ENCODE measurements around the gene NAGPA.

Gene NAGPA

DNA sequence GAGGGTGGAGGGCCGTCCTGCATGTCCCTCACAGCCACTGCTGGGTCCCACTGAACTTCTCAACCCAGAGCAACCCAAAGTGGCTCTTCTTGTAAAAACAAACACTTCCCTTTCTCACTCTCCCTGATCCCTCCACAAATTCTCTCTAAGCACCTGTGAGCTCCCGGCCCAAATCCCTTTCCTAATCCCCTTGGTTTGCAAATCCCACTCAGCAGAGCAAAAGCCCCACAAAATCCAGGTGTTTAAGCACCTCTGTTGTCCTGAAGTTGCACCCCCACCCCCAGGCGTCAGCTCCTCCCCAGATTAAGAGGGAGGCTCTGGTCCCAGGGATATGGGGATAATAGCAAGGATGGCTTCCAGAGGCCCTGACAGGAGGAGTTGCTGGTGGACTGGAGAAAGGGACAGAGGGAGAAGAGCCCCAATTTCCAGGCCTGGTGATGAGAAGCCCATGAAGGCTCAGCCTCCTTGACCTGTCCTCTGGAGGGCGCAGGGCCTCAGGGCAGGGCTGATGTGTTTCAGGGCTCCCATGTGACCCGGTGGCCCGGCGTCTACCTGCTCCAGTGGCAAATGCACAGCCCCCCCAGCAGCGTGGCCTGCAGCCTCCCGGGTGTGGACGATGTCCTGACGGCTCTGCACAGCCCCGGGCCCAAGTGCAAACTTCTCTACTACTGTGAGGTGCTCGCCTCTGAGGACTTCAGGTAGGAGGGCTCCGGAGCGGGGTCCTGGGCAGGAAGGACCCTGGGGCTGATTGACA is 23.0 kb downstream of the NAGPA start:
- TF ChIP-seq, protein P1, sequence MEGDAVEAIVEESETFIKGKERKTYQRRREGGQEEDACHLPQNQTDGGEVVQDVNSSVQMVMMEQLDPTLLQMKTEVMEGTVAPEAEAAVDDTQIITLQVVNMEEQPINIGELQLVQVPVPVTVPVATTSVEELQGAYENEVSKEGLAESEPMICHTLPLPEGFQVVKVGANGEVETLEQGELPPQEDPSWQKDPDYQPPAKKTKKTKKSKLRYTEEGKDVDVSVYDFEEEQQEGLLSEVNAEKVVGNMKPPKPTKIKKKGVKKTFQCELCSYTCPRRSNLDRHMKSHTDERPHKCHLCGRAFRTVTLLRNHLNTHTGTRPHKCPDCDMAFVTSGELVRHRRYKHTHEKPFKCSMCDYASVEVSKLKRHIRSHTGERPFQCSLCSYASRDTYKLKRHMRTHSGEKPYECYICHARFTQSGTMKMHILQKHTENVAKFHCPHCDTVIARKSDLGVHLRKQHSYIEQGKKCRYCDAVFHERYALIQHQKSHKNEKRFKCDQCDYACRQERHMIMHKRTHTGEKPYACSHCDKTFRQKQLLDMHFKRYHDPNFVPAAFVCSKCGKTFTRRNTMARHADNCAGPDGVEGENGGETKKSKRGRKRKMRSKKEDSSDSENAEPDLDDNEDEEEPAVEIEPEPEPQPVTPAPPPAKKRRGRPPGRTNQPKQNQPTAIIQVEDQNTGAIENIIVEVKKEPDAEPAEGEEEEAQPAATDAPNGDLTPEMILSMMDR (IDR thresholded peaks at IDR 0.05), result no peak
- H3K27ac ChIP-seq, result no peak overlapping the region
- H3K4me1 ChIP-seq (ENCODE audit: control insufficient read depth in 1 of 2, insufficient read depth in 1 of 2, low read depth in 1 of 2, low read length in 1 of 2), result no peaks in the 10 kb centered on the region
- peaks cover 31% of the 10 kb centered on the region for H3K27me3 ChIP-seq
- no peaks in the 10 kb centered on the region for H3K36me3 ChIP-seq
- H3K9me3 ChIP-seq, result no peaks in the 10 kb centered on the region
- H3K4me3 ChIP-seq (ENCODE audit: low read depth in 1 of 2, low read length in 1 of 2), result no peak overlapping the region

DNA sequence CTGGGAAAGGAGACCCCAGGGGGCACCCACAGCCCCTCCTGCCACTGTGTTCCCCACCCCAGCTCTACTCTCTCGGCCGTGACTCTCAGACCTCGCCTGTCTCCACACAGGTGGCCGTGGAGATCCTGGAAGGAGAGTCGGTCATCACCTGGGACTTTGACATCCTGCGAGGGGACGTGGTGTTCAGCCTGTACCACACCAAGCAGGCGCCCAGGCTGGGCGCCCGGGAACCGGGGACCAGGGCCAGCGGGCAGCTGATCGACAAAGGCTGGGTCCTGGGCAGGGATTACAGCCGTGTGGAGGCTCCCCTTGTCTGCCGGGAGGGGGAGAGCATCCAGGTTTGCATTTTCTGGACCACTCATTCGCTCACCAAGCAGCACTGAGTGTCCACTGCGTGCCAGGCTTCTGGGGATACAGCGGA is 25.4 kb downstream of the NAGPA start:
- no peaks in the 10 kb centered on the region for H3K36me3 ChIP-seq

DNA sequence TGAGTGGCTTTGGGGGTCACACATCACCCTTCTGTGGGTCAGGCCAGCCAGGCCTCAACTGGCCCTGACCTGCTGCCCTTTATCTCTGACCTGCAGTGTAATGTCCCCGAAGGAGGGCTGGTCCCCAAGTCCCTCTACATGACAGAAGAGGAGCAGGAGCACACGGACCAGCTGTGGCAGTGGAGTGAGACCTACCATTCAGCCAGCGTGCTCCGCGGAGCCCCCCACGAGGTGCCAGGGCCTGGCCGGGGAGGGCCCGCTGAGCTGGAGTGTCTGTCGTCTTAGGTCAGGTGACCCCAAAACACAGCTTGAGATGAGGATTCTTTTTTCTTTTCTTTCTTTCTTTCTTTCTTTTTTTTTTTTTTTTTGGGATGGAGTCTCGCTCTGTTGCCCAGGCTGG is 26.5 kb downstream of the NAGPA start:
- H3K36me3 ChIP-seq, result no peaks in the 10 kb centered on the region
- TF ChIP-seq, protein P1 (IDR thresholded peaks at IDR 0.05), result no peak
- no peak overlapping the region for H3K4me3 ChIP-seq (ENCODE audit: low read depth in 1 of 2, low read length in 1 of 2)
- no peaks in the 10 kb centered on the region for H3K4me1 ChIP-seq (ENCODE audit: control insufficient read depth in 1 of 2, insufficient read depth in 1 of 2, low read depth in 1 of 2, low read length in 1 of 2)
- peaks cover 31% of the 10 kb centered on the region for H3K27me3 ChIP-seq
- H3K27ac ChIP-seq, result no peak overlapping the region
- no peaks in the 10 kb centered on the region for H3K9me3 ChIP-seq

More for the DNA sequence above, 25.4 kb downstream of the NAGPA start:
- TF ChIP-seq, protein P1 (IDR thresholded peaks at IDR 0.05), result no peak
- no peaks in the 10 kb centered on the region for H3K4me1 ChIP-seq (ENCODE audit: control insufficient read depth in 1 of 2, insufficient read depth in 1 of 2, low read depth in 1 of 2, low read length in 1 of 2)
- H3K9me3 ChIP-seq, result no peaks in the 10 kb centered on the region
- H3K4me3 ChIP-seq (ENCODE audit: low read depth in 1 of 2, low read length in 1 of 2), result no peak overlapping the region
- H3K27ac ChIP-seq, result no peak overlapping the region
- H3K27me3 ChIP-seq, result peaks cover 31% of the 10 kb centered on the region

DNA sequence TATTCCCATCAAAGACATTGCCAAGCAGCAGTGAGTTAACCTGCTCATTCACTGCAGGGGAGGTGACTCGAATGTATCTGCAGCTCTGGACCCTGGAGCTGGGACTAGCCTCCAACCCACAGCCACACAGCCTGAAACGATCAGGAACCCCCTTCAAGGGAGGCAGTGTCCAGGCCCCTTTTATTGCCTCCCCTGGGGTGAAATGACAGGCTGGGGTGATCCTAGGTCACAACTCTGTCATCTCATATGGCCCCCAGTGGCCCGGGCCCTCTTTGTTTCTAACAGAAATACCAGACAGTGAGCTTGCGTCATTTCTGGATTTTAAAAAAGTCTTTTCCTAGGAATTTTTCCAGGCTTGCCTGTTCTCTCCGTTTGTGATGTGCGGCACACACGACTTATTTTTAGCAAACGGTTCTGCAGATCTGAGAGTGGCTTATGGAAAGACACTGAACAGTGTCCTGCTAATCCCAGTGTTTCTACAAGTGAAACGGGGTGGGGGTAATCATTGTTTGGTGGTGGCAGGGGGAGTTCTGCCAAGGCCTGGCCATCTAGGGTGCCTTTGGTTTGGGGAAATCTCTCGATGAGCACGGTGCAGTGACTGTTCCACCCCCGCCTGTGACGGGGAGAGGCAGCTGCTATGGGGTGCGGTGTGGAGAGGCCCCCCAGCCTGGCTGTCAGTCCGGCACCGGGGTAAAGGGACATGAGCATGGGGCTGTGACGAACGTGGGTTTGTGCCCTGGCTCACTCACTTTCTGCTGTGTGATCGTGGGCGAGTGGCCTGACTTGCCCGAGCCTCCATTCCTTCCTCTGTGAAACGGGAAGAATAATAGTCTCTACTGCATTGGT is 27.2 kb downstream of the NAGPA start:
- H3K27me3 ChIP-seq, result peaks cover 30% of the 10 kb centered on the region
- no peaks in the 10 kb centered on the region for H3K36me3 ChIP-seq
- no peaks in the 10 kb centered on the region for H3K9me3 ChIP-seq
- TF ChIP-seq, protein P1 (IDR thresholded peaks at IDR 0.05), result no peak
- H3K4me1 ChIP-seq (ENCODE audit: control insufficient read depth in 1 of 2, insufficient read depth in 1 of 2, low read depth in 1 of 2, low read length in 1 of 2), result no peaks in the 10 kb centered on the region
- no peak overlapping the region for H3K27ac ChIP-seq
- no peak overlapping the region for H3K4me3 ChIP-seq (ENCODE audit: low read depth in 1 of 2, low read length in 1 of 2)

DNA sequence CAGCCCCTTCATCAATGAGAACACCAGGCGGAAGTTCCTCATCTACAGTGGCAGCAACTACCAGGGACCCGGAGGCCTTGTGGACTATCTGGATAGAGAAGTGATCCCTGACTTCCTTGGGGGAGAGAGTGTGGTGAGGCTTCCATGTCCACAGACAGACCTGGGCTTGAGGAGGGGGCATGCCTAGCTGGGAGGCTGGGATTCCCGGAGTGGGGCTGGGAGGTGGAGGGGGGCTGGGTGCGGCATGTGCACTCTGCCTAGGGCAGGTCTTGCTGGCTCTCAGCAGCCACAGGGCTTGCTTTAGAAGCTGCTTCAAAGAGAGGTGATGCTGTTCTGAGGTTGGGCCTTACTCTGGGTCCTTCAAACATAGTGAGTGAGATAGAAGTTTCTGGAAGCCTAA is 27.8 kb downstream of the NAGPA start:
- Histone ChIP-seq H3K27me3 (peaks cover 26% of the 10 kb centered on the region), H3K4me3 (ENCODE audit: low read depth in 1 of 2, low read length in 1 of 2) (no peak overlapping the region), H3K27ac (no peak overlapping the region), H3K36me3 (no peaks in the 10 kb centered on the region), H3K9me3 (no peaks in the 10 kb centered on the region), H3K4me1 (ENCODE audit: control insufficient read depth in 1 of 2, insufficient read depth in 1 of 2, low read depth in 1 of 2, low read length in 1 of 2) (no peaks in the 10 kb centered on the region)
- TF ChIP-seq, protein P1 (IDR thresholded peaks at IDR 0.05), result no peak
